Esophagus squamous epithelium (tissue), 5 donors: Measurements from ENCODE around the gene WDR38. TPM values are rescaled to one million over a fixed set of nuclear protein-coding genes. Genes with fewer than 3 reads are reported as not detected.
A peak's percentile ranks its signal among the peaks of the same experiment; 100 is the strongest.
"Not testable (repeated sequence)": the region's sequence is repeated elsewhere in the genome, so short reads cannot be mapped to it uniquely, and the experiment has no call there.

Experiments
- DNase-seq: peaks from one replicate; lab custom pipeline; 2025; lab: John Stamatoyannopoulos, UW
- H3K27ac ChIP-seq, 4 donors: fragments of 200-600 bp; sonication (generic); one replicate each; pipeline ENCODE4 v1.5.1; 2016 to 2019; ENCODE audit warnings: mild to moderate bottlenecking in 1 of 4
- H3K27me3 ChIP-seq, 4 donors: fragments of 200-600 bp; sonication (generic); 1 replicate in 3 of 4; 2 replicates in 1 of 4; pipeline versions ENCODE4 v1.5.1 to v1.6.0; 2017 to 2021; ENCODE audit warnings: antibody characterized with exemption in 1 of 4
- H3K36me3 ChIP-seq, 3 donors: fragments of 200-600 bp; sonication (generic); one replicate each; pipeline ENCODE4 v1.5.1; 2016 to 2019
- H3K4me1 ChIP-seq, 3 donors: fragments of 200-600 bp; sonication (generic); one replicate each; pipeline ENCODE4 v1.5.1; 2017 to 2019
- H3K4me3 ChIP-seq, 4 donors: fragments of 200-600 bp; sonication (generic); 1 replicate in 3 of 4; 2 replicates in 1 of 4; pipeline ENCODE4 v1.5.1; 2016 to 2019; ENCODE audit warnings: mild to moderate bottlenecking in 2 of 4, moderate library complexity in 1 of 4
- H3K9me3 ChIP-seq, 3 donors: fragments of 200-600 bp; sonication (generic); one replicate each; pipeline ENCODE4 v1.5.1; 2016 to 2019
- POLR2A ChIP-seq, 4 donors: fragments of 450-650 bp; IDR thresholded peaks; one replicate each; pipeline ENCODE4 v1.6.1; 2017; ENCODE audit warnings: antibody characterized with exemption in 4 of 4, mild to moderate bottlenecking in 4 of 4, moderate library complexity in 3 of 4
- WGBS, 2 donors: methylation state at CpG; one replicate each; pipeline ENCODE4 v1.1.5; 2018; 5-methylcytosine and 5-hydroxymethylcytosine counted together
- intact Hi-C: fragments of 100-400 bp; cut with DNase I; formaldehyde crosslinking; loops from one replicate; pipeline ENCODE4 v1.15.0; 2022
- total RNA-seq, 4 donors: library from RNA; depleted of rRNA; stranded (reverse); fragments of >200 nt; gene quantifications; one replicate each; pipeline ENCODE4 v1.1.0, GENCODE V29; 2016
- TF ChIP-seq, protein P1 (sequence below), 6 experiments: fragments of 450-650 bp in 4 of 6; fragments of 200-600 bp in 2 of 6; sonication (generic) in 2 of 6; IDR thresholded peaks; one replicate each; pipeline ENCODE4 v1.5.1; 2016 to 2019; ENCODE audit warnings: antibody characterized with exemption in 6 of 6, mild to moderate bottlenecking in 4 of 6, moderate library complexity in 4 of 6
- donor health status: DM: yes; HTN: yes; CAD: no.

The WDR38 gene
- total RNA-seq, 4 donors from 2014 or later: not detected

DNA sequence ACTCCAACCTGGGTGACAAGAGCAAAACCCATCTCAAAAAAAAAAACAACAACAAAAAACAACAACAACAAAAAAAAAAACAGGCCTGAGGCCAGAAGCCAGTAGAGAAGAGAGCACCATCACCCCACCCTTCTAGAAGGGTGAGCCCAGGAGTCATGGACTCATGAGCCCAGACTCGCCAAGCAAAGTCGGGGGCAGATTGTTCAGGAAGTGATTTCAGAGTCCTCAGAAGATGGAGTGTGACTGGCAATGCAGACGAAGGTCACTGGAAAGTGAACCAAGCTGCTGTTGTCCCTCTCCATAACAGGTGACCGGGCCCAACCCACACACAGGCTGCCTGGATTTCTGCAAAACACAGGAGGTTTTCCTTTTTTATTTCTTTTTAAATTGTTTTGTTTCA is 9.0 kb upstream of the WDR38 start:
- no peaks in the 10 kb centered on the region for H3K9me3 ChIP-seq
- H3K4me3 ChIP-seq: no peak overlapping the region
- TF ChIP-seq POLR2A (IDR thresholded peaks at IDR 0.05): no peak
- WGBS, 2 donors: 51 to 54% methylated on average over 4 of the region's 4 CpGs
- intact Hi-C loops: no loop called here
- no peak for DNase-seq
- H3K27me3 ChIP-seq: no peaks in the 10 kb centered on the region
- no peak overlapping the region for H3K27ac ChIP-seq
- no peaks in the 10 kb centered on the region for H3K36me3 ChIP-seq
- H3K4me1 ChIP-seq: peaks cover 5 to 44% (median 8%) of the 10 kb centered on the region in 3 donors

DNA sequence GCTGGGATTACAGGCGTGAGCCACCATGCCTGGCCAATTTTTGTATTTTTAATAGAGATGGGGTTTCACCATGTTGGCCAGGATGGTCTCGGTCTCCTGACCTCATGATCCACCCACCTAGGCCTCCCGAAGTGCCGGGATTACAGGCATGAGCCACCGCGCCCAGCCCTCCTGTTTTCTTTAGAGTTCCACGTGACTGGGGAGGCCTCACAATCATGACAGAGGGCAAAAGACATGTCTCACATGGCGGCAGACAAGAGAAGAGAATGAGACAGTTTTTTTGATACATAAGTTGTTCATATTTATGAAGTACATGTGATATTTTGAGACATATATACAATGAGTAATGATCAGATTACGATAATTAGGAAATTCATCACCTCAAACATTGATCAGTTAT is 6.8 kb upstream of the WDR38 start:
- H3K9me3 ChIP-seq, H3K27ac ChIP-seq, intact Hi-C loops, H3K4me3 ChIP-seq, DNase-seq, H3K36me3 ChIP-seq, H3K27me3 ChIP-seq: not testable (repeated sequence)
- peaks cover 0 to 30% (median 5%) of the 10 kb centered on the region in 3 donors for H3K4me1 ChIP-seq
- WGBS, 2 donors: 90 to 91% methylated on average over 7 to 9 of the region's 9 CpGs

DNA sequence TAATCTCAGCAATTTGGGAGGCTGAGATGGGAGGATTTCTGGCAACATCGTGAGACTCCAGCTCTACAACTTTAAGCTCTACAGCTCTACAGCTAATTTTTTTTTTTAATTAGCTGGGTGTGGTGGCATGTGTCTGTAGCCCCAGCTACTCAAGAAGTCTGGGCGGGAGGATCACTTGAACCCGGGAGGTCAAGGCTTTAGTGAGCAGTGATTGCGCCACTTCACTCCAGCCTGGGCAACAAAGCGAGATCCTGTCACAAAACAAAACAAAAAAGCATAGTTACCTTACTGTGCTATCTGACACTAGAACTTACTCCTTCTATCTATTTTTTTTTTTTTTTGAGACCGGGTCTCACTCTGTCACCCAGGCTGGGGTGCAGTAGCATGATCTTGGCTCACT is 6.3 kb upstream of the WDR38 start:
- Histone ChIP-seq H3K36me3 (no peaks in the 10 kb centered on the region), H3K27me3 (no peaks in the 10 kb centered on the region), H3K27ac (no peak overlapping the region), H3K4me3 (no peak overlapping the region), H3K4me1 (peaks cover under 1 to 30% (median 5%) of the 10 kb centered on the region in 3 donors), H3K9me3 (no peaks in the 10 kb centered on the region)
- WGBS, 2 donors: 79 to 94% methylated on average over 6 of the region's 6 CpGs
- TF ChIP-seq, protein P1, sequence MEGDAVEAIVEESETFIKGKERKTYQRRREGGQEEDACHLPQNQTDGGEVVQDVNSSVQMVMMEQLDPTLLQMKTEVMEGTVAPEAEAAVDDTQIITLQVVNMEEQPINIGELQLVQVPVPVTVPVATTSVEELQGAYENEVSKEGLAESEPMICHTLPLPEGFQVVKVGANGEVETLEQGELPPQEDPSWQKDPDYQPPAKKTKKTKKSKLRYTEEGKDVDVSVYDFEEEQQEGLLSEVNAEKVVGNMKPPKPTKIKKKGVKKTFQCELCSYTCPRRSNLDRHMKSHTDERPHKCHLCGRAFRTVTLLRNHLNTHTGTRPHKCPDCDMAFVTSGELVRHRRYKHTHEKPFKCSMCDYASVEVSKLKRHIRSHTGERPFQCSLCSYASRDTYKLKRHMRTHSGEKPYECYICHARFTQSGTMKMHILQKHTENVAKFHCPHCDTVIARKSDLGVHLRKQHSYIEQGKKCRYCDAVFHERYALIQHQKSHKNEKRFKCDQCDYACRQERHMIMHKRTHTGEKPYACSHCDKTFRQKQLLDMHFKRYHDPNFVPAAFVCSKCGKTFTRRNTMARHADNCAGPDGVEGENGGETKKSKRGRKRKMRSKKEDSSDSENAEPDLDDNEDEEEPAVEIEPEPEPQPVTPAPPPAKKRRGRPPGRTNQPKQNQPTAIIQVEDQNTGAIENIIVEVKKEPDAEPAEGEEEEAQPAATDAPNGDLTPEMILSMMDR (IDR thresholded peaks at IDR 0.05): no peak
- TF ChIP-seq POLR2A (IDR thresholded peaks at IDR 0.05): no peak
- intact Hi-C loops: no loop called here
- DNase-seq: no peak

DNA sequence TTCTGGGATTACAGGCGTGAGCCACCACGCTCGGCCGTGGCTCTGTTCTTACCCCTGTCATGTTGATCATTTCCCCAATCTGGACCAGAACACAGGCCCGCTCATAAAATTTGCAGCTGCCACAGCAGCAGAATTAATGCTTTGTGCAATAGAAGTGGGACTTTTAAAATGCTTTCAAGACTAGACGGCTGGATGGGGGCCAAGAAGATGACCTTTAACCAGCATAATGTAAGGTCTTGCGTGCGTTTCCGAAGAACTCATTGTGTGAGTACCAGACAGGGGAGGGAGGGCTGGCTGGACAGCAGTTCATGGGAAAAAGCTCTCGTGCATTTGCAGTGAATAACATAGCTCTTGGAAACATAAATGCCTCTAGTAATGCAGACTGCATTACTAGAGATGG is 3.5 kb upstream of the WDR38 start:
- no peak for DNase-seq
- intact Hi-C loops: loop anchor here (10.0 kb wide), 1 partner anchor 295 kb away; the partner anchor contains the start of gene SCAI
- Histone ChIP-seq H3K27me3 (no peaks in the 10 kb centered on the region), H3K36me3 (no peaks in the 10 kb centered on the region), H3K4me3 (no peak overlapping the region), H3K9me3 (no peaks in the 10 kb centered on the region), H3K4me1 (peaks cover 15 to 29% (median 16%) of the 10 kb centered on the region in 3 donors), H3K27ac (peak overlapping the region in 1 of 4 donors; percentile 2)
- TF ChIP-seq, protein P1 (IDR thresholded peaks at IDR 0.05): no peak
- WGBS, 2 donors: 58 to 80% methylated on average over 7 to 9 of the region's 10 CpGs

DNA sequence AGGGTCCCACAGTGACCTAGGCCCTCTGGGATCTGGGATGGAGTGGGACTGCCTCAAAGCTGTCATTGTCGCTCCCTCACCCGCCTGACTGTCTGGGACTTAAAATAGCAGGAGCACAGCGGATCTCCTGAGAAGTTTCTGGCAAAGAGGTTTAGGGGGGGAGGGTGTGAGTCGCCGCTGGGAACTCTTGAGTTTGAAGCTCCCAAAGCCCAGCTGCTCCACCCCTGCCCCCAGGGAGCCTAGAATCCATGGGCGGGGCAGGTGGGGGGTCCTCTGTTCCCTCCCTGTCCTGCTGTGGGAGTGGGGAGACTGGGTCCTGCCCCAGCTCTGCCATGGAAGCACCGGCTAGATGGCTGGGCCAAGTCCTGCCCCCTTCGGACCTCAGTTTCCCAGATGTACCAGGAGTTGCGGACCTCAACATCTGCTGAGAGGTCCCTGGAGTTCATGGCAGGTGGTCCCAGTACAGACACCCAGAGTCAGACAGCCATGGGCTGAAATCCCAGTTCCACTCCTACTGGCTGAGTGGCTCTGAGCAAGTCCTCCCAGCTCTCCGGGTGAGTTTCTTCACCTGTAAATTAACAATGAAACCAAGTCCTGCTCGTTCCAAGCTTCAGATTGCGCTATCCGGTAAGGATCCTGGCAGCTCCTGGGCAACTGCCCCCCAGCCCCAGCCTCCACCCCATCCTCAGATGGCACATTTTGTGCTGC is 985 bp upstream of the WDR38 start:
- H3K4me3 ChIP-seq: peak overlapping the region in 3 of 4 donors; percentile 51 to 64 (median 54)
- peaks cover 15 to 36% (median 16%) of the 10 kb centered on the region in 3 donors for H3K4me1 ChIP-seq
- H3K36me3 ChIP-seq: peaks cover 3 to 14% (median 10%) of the 10 kb centered on the region in 3 donors
- peak overlapping the region in 3 of 4 donors; percentile 20 to 75 (median 45) for H3K27ac ChIP-seq
- no peak for TF ChIP-seq POLR2A (IDR thresholded peaks at IDR 0.05)
- intact Hi-C loops: loop anchor here (2.0 to 10.0 kb wide), 2 partner anchors 79 to 293 kb away; partner anchors contain the start of gene SCAI
- no peaks in the 10 kb centered on the region for H3K9me3 ChIP-seq
- WGBS, 2 donors: 37 to 57% methylated on average over 7 to 10 of the region's 13 CpGs
- no peaks in the 10 kb centered on the region for H3K27me3 ChIP-seq
- DNase-seq: no peak

DNA sequence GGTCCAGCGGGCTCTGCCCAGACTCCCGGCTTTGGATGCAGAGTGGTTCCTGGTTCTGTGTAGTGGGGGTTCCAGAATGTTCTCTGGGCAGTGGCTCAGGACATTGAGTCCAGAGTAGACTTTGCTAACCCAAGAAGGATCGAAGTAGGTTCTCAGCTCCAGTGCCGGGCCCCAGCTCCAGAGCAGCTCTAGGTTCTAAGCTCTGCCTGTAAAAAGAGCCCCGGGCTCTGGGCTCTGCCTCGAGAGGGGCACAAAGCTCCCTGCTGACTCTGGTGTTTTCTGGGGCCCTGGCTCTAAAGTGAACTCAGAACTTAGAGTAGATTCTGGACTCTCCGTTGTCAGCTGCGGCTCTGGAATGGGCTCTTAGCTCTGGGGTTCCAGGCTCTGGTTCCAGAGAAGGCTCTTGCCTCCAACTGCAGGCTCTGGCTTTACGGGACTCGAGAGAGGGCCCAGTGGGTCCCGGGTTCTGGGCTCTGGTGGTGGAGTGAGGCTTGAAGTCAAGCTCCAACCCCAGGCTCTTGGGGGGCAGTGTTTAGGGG is 414 bp downstream of the WDR38 start:
- DNase-seq: no peak
- H3K27me3 ChIP-seq: no peaks in the 10 kb centered on the region
- peak overlapping the region; percentile 17 to 75 (median 32) for H3K27ac ChIP-seq
- intact Hi-C loops: loop anchor here (2.0 to 10.0 kb wide), 2 partner anchors 81 to 291 kb away; partner anchors contain the start of gene SCAI
- H3K9me3 ChIP-seq: no peaks in the 10 kb centered on the region
- TF ChIP-seq, protein P1 (IDR thresholded peaks at IDR 0.05): no peak
- TF ChIP-seq POLR2A (IDR thresholded peaks at IDR 0.05): no peak
- WGBS, 2 donors: 46 to 50% methylated on average over 2 to 4 of the region's 11 CpGs
- peak overlapping the region; percentile 24 to 64 (median 52) for H3K4me3 ChIP-seq
- peaks cover 12 to 28% (median 17%) of the 10 kb centered on the region in 3 donors for H3K36me3 ChIP-seq
- H3K4me1 ChIP-seq: peaks cover 16 to 50% (median 19%) of the 10 kb centered on the region in 3 donors
